ENCODE measurements around the gene AREG. TPM values are rescaled to one million over a fixed set of nuclear protein-coding genes. Genes with fewer than 3 reads are reported as not detected.

The AREG gene
- total and polyA plus RNA-seq, 2 experiments from 2014 or later: 0.45 TPM; not detected in 1

- no peaks in the 10 kb centered on the region for H3K79me2 ChIP-seq (replicated peaks; ENCODE audit: insufficient read depth)
- no peak overlapping the region for H3K27ac ChIP-seq (ENCODE audit: low read depth)
- no peaks in the 10 kb centered on the region for H3K4me1 ChIP-seq (ENCODE audit: insufficient read depth)
- no peak for DNase-seq (ENCODE audit: low spot score)
- H3K27me3 ChIP-seq (ENCODE audit: insufficient read depth): no peaks in the 10 kb centered on the region
- Mint-ChIP-seq H3K27me3 (ENCODE audit: insufficient read depth, low read depth, poor library complexity) (no peaks in the 10 kb centered on the region), H3K27ac (no peak overlapping the region), H3K4me3 (no peak overlapping the region), H3K36me3 (ENCODE audit: low read depth) (no peaks in the 10 kb centered on the region), H3K9me3 (no peaks in the 10 kb centered on the region), H3K4me1 (no peaks in the 10 kb centered on the region)
- no peak for ATAC-seq
- H4K20me1 ChIP-seq (replicated peaks; ENCODE audit: insufficient read depth): no peaks in the 10 kb centered on the region
- TF ChIP-seq ZNF114 (CRISPR knock-in tag; IDR thresholded peaks at IDR 0.05) (no peak), EZH2phosphoT487 (IDR thresholded peaks at IDR 0.05; ENCODE audit: unreplicated experiment) (no peak), ETS1 (IDR thresholded peaks at IDR 0.05) (no peak), ZNF462 (CRISPR knock-in tag; IDR thresholded peaks at IDR 0.05) (no peak), STAT1 (IDR thresholded peaks at IDR 0.05; ENCODE audit: unreplicated experiment) (no peak), NANOG (IDR thresholded peaks at IDR 0.05; ENCODE audit: borderline replicate concordance) (no peak), REST (IDR thresholded peaks at IDR 0.05; ENCODE audit: unreplicated experiment) (no peak), ZNF331 (CRISPR knock-in tag; IDR thresholded peaks at IDR 0.05; ENCODE audit: low read depth) (no peak), CTCF (conservative IDR thresholded peaks at IDR 0.05; ENCODE audit: low read depth in 2 of 2) (no peak), POLR2AphosphoS5 (IDR thresholded peaks at IDR 0.05; ENCODE audit: low read depth) (no peak), CREB1 (CRISPR knock-in tag; IDR thresholded peaks at IDR 0.05; ENCODE audit: low read depth) (no peak)
- no peaks in the 10 kb centered on the region for H3K36me3 ChIP-seq (ENCODE audit: insufficient read depth)
- no peak overlapping the region for H2AFZ ChIP-seq
- H3K9me2 ChIP-seq (ENCODE audit: insufficient read depth): no peaks in the 10 kb centered on the region; the same call in 1 of the 2 replicates
- H3K4me3 ChIP-seq: no peak overlapping the region
- H3F3A ChIP-seq (replicated peaks; ENCODE audit: low read depth): no peaks in the 10 kb centered on the region
- no peak overlapping the region for H3K4me2 ChIP-seq
Observed at GRCh38 chr4:74464291-74464690, 19.4 kb downstream of the AREG start.
